B cell (primary cell): Measurements from ENCODE around the gene ADAM19. TPM values are rescaled to one million over a fixed set of nuclear protein-coding genes. Genes with fewer than 3 reads are reported as not detected.

ENCODE experiments used
- ATAC-seq: fragments of 200-7000 bp; cut with Tn5 transposase; one replicate; pipeline ENCODE4 v1.10.0; 2021; ENCODE audit warnings: low read depth, mild to moderate bottlenecking, moderate number of reproducible peaks, moderate library complexity
- CTCF ChIA-PET: fragments of 350-600 bp; sonication (Branson Sonifier 250); formaldehyde crosslinking; loops from one replicate; lab custom pipeline; 2021; ENCODE audit warnings: antibody characterized with exemption, inconsistent platforms; lab: Charles Lee
- POLR2A ChIA-PET: fragments of 350-600 bp; sonication (Branson Sonifier 250); formaldehyde crosslinking; loops from one replicate; lab custom pipeline; 2021; ENCODE audit warnings: antibody characterized with exemption; lab: Charles Lee
- DNase-seq: peaks from one replicate; pipeline ENCODE4 v3.0.0; 2013
- H2AFZ ChIP-seq: 2 replicates; pipeline ENCODE4 v1.6.1; 2012; ENCODE audit warnings: mild to moderate bottlenecking, low read depth, low read length; ENCODE audit not compliant: insufficient read depth, poor library complexity, severe bottlenecking
- H3K27ac ChIP-seq, 2 donors: 1 replicate in 1 of 2; 2 replicates in 1 of 2; pipeline ENCODE4 v1.5.1; 2012 to 2013; ENCODE audit warnings: low read length in 2 of 2, mild to moderate bottlenecking in 2 of 2, moderate library complexity in 1 of 2
- H3K27me3 ChIP-seq, 4 experiments: fragments of 200-600 bp in 1 of 4; sonication (generic) in 1 of 4; replicated peaks in 1 of 4; 1 replicate in 2 of 4; 2 replicates in 2 of 4; pipeline versions ENCODE4 v1.6.1 to v1.7.0; 2013 to 2016; ENCODE audit warnings: low read length in 3 of 4, mild to moderate bottlenecking in 2 of 4, mixed read lengths in 1 of 4, moderate library complexity in 1 of 4; ENCODE audit not compliant: insufficient read depth in 4 of 4, control insufficient read depth in 3 of 4; ENCODE audit errors: control extremely low read depth in 1 of 4
- H3K36me3 ChIP-seq, 2 experiments: replicated peaks in 1 of 2; 1 replicate in 1 of 2; 2 replicates in 1 of 2; pipeline versions ENCODE4 v1.6.1 to v1.7.1; 2013; ENCODE audit warnings: low read length in 1 of 2; ENCODE audit not compliant: insufficient read depth in 2 of 2, control insufficient read depth in 1 of 2; ENCODE audit errors: control extremely low read depth in 1 of 2, extremely low read depth in 1 of 2
- H3K4me1 ChIP-seq, 2 donors: fragments of 200-600 bp in 1 of 2; sonication (generic) in 1 of 2; 1 replicate in 1 of 2; 2 replicates in 1 of 2; pipeline versions ENCODE4 v1.5.1 to v1.6.1; 2013 to 2017; ENCODE audit warnings: low read length in 2 of 2; ENCODE audit not compliant: control insufficient read depth in 2 of 2, insufficient read depth in 2 of 2
- H3K4me2 ChIP-seq: replicated peaks from 2 replicates; pipeline ENCODE3; 2012; ENCODE audit warnings: mild to moderate bottlenecking, low read depth, low read length; ENCODE audit not compliant: poor library complexity, severe bottlenecking
- H3K4me3 ChIP-seq, 5 experiments: fragments of 200-600 bp in 1 of 5; sonication (generic) in 1 of 5; 1 replicate in 3 of 5; 2 replicates in 2 of 5; pipeline versions ENCODE4 v1.5.1 to v1.7.0; 2011 to 2016; ENCODE audit warnings: low read length in 4 of 5, mild to moderate bottlenecking in 4 of 5, low read depth in 2 of 5, control low read depth in 1 of 5, moderate library complexity in 1 of 5; ENCODE audit not compliant: insufficient read depth in 1 of 5; ENCODE audit errors: control extremely low read depth in 1 of 5, extremely low read depth in 1 of 5
- H3K79me2 ChIP-seq: fragments of 200-600 bp; sonication (generic); one replicate; pipeline ENCODE4 v1.6.0; 2016; ENCODE audit warnings: low read length; ENCODE audit not compliant: control insufficient read depth, insufficient read depth
- H3K9ac ChIP-seq: fragments of 200-600 bp; sonication (generic); 2 replicates; pipeline ENCODE4 v1.6.1; 2017; ENCODE audit warnings: mild to moderate bottlenecking, low read length, moderate library complexity
- H3K9me3 ChIP-seq, 3 donors: one replicate each; pipeline versions ENCODE4 v1.6.1 to v1.7.1; 2013; ENCODE audit warnings: low read length in 2 of 3; ENCODE audit not compliant: control insufficient read depth in 2 of 3, insufficient read depth in 1 of 3; ENCODE audit errors: control extremely low read depth in 1 of 3
- H4K20me1 ChIP-seq: 2 replicates; pipeline ENCODE4 v1.6.0; 2012; ENCODE audit warnings: mild to moderate bottlenecking, low read length; ENCODE audit not compliant: insufficient read depth, control insufficient read depth, poor library complexity, severe bottlenecking
- H3K27ac Mint-ChIP-seq: one replicate; pipeline ENCODE4 v1.8.0; 2021; ENCODE audit warnings: mixed read lengths
- H3K27me3 Mint-ChIP-seq: one replicate; pipeline ENCODE4 v1.8.0; 2021; ENCODE audit warnings: mixed read lengths
- H3K4me1 Mint-ChIP-seq: one replicate; pipeline ENCODE4 v1.8.0; 2021; ENCODE audit warnings: mixed read lengths
- H3K4me3 Mint-ChIP-seq: one replicate; pipeline ENCODE4 v1.8.0; 2021; ENCODE audit warnings: mixed read lengths
- H3K9me3 Mint-ChIP-seq: one replicate; pipeline ENCODE4 v1.8.0; 2022; ENCODE audit warnings: mixed read lengths; ENCODE audit not compliant: insufficient read depth
- CTCF ChIP-seq: fragments of 200-600 bp; IDR thresholded peaks from one replicate; pipeline ENCODE4 v1.8.0; 2022; ENCODE audit warnings: antibody characterized with exemption, mild to moderate bottlenecking
- EZH2 ChIP-seq: IDR thresholded peaks from 2 replicates; pipeline ENCODE4 v1.6.1; 2012; ENCODE audit warnings: borderline replicate concordance, low read depth, mild to moderate bottlenecking, moderate library complexity, low read length; ENCODE audit not compliant: insufficient read depth, poor library complexity, severe bottlenecking
- WGBS: methylation state at CpG from one replicate; pipeline ENCODE4 v1.1.5; 2013; ENCODE audit warnings: missing lambda C conversion rate; ENCODE audit not compliant: insufficient coverage; 5-methylcytosine and 5-hydroxymethylcytosine counted together
- intact Hi-C: fragments of 100-400 bp; cut with micrococcal nuclease; formaldehyde crosslinking; loops from one replicate; pipeline ENCODE4 v1.10.0; 2022
- polyA plus RNA-seq: library from polyadenylated mRNA; depleted of rRNA; stranded (reverse); fragments of >200 nt; gene quantifications from 2 replicates; pipeline ENCODE4 v1.2.3, GENCODE V29; 2012
- total RNA-seq, 2 donors: library from RNA; stranded (reverse); fragments of 120-200 nt in 1 of 2; gene quantifications; 1 replicate in 1 of 2; 2 replicates in 1 of 2; pipeline versions ENCODE4 v1.2.3 to v1.2.4, GENCODE V29; 2013 to 2022

The ADAM19 gene
- total and polyA plus RNA-seq, 2 donors (not counting 1 experiment from before 2014, with no cell fraction given), result 110 to 171 TPM

GRCh38 chr5:157492886-157493285 lies 82.7 kb downstream of the ADAM19 start:
- no peaks in the 10 kb centered on the region for H3K27me3 ChIP-seq
- TF ChIP-seq CTCF (no peak), EZH2 (no peak)
- peaks cover 0 to 4% (median 0%) of the 10 kb centered on the region in 3 donors for H3K9me3 ChIP-seq
- H3K4me2 ChIP-seq, result no peak overlapping the region
- ChIA-PET CTCF (no interaction called here), POLR2A (no interaction called here)
- Mint-ChIP-seq H3K27me3 (no peaks in the 10 kb centered on the region), H3K4me1 (peaks cover 62% of the 10 kb centered on the region), H3K9me3 (no peaks in the 10 kb centered on the region), H3K27ac (peak overlapping the region; percentile 81), H3K4me3 (no peak overlapping the region)
- intact Hi-C loops, result no loop called here
- H4K20me1 ChIP-seq, result no peaks in the 10 kb centered on the region
- H3K4me1 ChIP-seq, result peaks cover 33 to 40% of the 10 kb centered on the region in 2 donors
- H3K36me3 ChIP-seq, result peaks cover 2 to 82% of the 10 kb centered on the region in 2 experiments
- ATAC-seq, result no peak
- WGBS, result 98% methylated on average over 9 of the region's 9 CpGs
- no peak overlapping the region for H2AFZ ChIP-seq
- H3K9ac ChIP-seq, result no peak overlapping the region
- no peak for DNase-seq
- H3K27ac ChIP-seq, result peak overlapping the region in 1 of 2 donors; percentile 80
- peaks cover 13% of the 10 kb centered on the region for H3K79me2 ChIP-seq
- no peak overlapping the region for H3K4me3 ChIP-seq

GRCh38 chr5:157491471-157491995 lies 84.0 kb downstream of the ADAM19 start:
- intact Hi-C loops, result no loop called here
- H3K4me1 Mint-ChIP-seq, result peaks cover 66% of the 10 kb centered on the region
- TF ChIP-seq CTCF (no peak), EZH2 (no peak)
- H3K9me3 Mint-ChIP-seq, result no peaks in the 10 kb centered on the region
- H3K27ac Mint-ChIP-seq, result peak overlapping the region; percentile 82
- 93% methylated on average over 9 of the region's 11 CpGs for WGBS
- Histone ChIP-seq H4K20me1 (no peaks in the 10 kb centered on the region), H3K9me3 (peaks cover 0 to 4% (median 0%) of the 10 kb centered on the region in 3 donors), H3K27me3 (no peaks in the 10 kb centered on the region), H3K4me3 (no peak overlapping the region), H3K9ac (no peak overlapping the region), H2AFZ (no peak overlapping the region), H3K36me3 (peaks cover 2 to 82% of the 10 kb centered on the region in 2 experiments), H3K4me2 (no peak overlapping the region), H3K79me2 (no peaks in the 10 kb centered on the region), H3K27ac (peak overlapping the region; percentile 19 to 94), H3K4me1 (peaks cover 37 to 44% of the 10 kb centered on the region in 2 donors)
- ChIA-PET POLR2A (no interaction called here), CTCF (no interaction called here)
- H3K27me3 Mint-ChIP-seq, result no peaks in the 10 kb centered on the region
- no peak for DNase-seq
- ATAC-seq, result no peak
- H3K4me3 Mint-ChIP-seq, result no peak overlapping the region
